ENCODE results near the gene IGFBPL1. TPM values are rescaled to one million over a fixed set of nuclear protein-coding genes. Genes with fewer than 3 reads are reported as not detected.

Gene IGFBPL1
- total and polyA plus RNA-seq, 2 of the 8 experiments (the other 6 are each of a cell fraction or from before 2014, with no cell fraction given): 31.3 to 33.8 TPM

DNA sequence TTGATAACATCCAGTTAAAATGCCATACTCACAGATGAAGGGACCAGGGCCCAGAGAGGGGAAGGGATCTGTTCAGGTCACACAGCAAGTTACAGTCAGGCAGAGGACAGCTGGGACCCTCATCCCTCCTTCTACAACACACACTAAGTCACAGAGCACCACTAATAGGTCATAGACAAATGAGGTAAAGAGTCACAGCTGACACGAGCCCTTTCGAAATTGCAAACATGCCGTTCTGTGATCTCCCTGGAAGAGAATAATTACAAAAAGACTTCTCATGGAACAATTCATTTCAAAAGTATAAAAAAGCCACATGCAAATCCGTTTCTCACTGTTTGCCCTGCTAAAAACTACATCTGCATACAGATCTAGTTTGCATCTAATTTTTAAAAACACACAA, 15.5 kb downstream of the IGFBPL1 start (continued):
- TF ChIP-seq, protein P1, sequence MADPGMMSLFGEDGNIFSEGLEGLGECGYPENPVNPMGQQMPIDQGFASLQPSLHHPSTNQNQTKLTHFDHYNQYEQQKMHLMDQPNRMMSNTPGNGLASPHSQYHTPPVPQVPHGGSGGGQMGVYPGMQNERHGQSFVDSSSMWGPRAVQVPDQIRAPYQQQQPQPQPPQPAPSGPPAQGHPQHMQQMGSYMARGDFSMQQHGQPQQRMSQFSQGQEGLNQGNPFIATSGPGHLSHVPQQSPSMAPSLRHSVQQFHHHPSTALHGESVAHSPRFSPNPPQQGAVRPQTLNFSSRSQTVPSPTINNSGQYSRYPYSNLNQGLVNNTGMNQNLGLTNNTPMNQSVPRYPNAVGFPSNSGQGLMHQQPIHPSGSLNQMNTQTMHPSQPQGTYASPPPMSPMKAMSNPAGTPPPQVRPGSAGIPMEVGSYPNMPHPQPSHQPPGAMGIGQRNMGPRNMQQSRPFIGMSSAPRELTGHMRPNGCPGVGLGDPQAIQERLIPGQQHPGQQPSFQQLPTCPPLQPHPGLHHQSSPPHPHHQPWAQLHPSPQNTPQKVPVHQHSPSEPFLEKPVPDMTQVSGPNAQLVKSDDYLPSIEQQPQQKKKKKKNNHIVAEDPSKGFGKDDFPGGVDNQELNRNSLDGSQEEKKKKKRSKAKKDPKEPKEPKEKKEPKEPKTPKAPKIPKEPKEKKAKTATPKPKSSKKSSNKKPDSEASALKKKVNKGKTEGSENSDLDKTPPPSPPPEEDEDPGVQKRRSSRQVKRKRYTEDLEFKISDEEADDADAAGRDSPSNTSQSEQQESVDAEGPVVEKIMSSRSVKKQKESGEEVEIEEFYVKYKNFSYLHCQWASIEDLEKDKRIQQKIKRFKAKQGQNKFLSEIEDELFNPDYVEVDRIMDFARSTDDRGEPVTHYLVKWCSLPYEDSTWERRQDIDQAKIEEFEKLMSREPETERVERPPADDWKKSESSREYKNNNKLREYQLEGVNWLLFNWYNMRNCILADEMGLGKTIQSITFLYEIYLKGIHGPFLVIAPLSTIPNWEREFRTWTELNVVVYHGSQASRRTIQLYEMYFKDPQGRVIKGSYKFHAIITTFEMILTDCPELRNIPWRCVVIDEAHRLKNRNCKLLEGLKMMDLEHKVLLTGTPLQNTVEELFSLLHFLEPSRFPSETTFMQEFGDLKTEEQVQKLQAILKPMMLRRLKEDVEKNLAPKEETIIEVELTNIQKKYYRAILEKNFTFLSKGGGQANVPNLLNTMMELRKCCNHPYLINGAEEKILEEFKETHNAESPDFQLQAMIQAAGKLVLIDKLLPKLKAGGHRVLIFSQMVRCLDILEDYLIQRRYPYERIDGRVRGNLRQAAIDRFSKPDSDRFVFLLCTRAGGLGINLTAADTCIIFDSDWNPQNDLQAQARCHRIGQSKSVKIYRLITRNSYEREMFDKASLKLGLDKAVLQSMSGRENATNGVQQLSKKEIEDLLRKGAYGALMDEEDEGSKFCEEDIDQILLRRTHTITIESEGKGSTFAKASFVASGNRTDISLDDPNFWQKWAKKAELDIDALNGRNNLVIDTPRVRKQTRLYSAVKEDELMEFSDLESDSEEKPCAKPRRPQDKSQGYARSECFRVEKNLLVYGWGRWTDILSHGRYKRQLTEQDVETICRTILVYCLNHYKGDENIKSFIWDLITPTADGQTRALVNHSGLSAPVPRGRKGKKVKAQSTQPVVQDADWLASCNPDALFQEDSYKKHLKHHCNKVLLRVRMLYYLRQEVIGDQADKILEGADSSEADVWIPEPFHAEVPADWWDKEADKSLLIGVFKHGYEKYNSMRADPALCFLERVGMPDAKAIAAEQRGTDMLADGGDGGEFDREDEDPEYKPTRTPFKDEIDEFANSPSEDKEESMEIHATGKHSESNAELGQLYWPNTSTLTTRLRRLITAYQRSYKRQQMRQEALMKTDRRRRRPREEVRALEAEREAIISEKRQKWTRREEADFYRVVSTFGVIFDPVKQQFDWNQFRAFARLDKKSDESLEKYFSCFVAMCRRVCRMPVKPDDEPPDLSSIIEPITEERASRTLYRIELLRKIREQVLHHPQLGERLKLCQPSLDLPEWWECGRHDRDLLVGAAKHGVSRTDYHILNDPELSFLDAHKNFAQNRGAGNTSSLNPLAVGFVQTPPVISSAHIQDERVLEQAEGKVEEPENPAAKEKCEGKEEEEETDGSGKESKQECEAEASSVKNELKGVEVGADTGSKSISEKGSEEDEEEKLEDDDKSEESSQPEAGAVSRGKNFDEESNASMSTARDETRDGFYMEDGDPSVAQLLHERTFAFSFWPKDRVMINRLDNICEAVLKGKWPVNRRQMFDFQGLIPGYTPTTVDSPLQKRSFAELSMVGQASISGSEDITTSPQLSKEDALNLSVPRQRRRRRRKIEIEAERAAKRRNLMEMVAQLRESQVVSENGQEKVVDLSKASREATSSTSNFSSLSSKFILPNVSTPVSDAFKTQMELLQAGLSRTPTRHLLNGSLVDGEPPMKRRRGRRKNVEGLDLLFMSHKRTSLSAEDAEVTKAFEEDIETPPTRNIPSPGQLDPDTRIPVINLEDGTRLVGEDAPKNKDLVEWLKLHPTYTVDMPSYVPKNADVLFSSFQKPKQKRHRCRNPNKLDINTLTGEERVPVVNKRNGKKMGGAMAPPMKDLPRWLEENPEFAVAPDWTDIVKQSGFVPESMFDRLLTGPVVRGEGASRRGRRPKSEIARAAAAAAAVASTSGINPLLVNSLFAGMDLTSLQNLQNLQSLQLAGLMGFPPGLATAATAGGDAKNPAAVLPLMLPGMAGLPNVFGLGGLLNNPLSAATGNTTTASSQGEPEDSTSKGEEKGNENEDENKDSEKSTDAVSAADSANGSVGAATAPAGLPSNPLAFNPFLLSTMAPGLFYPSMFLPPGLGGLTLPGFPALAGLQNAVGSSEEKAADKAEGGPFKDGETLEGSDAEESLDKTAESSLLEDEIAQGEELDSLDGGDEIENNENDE (IDR thresholded peaks at IDR 0.05; ENCODE audit: insufficient replicate concordance, low read length): no peak
- TF ChIP-seq RBBP5 (IDR thresholded peaks at IDR 0.05; ENCODE audit: borderline replicate concordance, low read depth, low read length): no peak
- TF ChIP-seq TAF1 (IDR thresholded peaks at IDR 0.05; ENCODE audit: low read depth, low read length): no peak
- no peak for TF ChIP-seq EZH2 (IDR thresholded peaks at IDR 0.05; ENCODE audit: low read depth, low read length, severe bottlenecking)
- no peak for TF ChIP-seq CHD2 (IDR thresholded peaks at IDR 0.05; ENCODE audit: low read length)
- TF ChIP-seq CBX5 (IDR thresholded peaks at IDR 0.05; ENCODE audit: low read depth, low read length): no peak
- TF ChIP-seq SP4 (IDR thresholded peaks at IDR 0.05; ENCODE audit: low read length): no peak
- no peak for TF ChIP-seq SIX5 (IDR thresholded peaks at IDR 0.05; ENCODE audit: low read depth, low read length)
- no peak for TF ChIP-seq EP300 (IDR thresholded peaks at IDR 0.05; ENCODE audit: borderline replicate concordance in 1 of 2, low read depth in 2 of 2, low read length in 2 of 2)

Data from H1 (cell line).